ENCODE results near the gene RECQL. TPM values are rescaled to one million over a fixed set of nuclear protein-coding genes. Genes with fewer than 3 reads are reported as not detected.
"Not testable (repeated sequence)": the region's sequence is repeated elsewhere in the genome, so short reads cannot be mapped to it uniquely, and the experiment has no call there.

Gene RECQL
- total RNA-seq, 1 donor from 2014 or later = 109 TPM

DNA sequence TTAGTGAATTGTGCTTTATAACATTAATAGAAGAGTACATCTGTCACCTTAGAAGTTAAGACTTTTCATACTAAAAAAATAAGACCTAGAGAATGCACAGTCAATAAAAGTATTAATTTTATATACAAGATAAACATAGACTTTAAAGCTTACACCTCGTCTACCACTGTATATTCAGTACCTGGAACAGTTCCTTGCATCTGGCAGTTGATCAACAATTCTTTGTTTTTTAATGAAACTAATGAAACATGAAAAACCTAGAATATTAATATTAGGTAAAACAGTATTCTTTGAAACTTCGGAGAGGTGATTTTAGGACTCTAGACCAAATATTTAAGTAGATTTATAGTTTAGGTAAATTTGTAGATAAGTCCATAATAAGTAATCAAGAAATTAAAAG lies 4.5 kb upstream of the RECQL start:
- DNase-seq (ENCODE audit: low read depth, low spot score) = no peak

DNA sequence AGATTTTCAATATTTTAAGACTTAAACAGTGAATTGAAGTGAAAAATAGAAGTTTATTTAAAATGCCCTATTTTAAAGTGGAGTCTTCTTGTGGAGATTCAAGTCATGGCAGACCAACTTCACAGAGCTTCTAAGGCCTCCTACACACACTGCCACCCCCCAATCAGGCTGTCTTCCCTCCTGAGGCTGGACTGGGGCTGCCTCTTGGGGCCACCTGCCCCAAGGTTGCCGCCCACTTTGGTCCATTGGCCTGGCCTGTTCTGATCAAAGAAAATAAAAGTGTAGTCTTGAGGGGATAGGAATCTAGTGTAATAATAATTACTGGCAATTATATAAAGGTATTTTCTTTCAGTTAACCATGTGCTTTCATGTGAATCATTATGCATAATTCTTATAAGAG lies 1.4 kb upstream of the RECQL start:
- no peak for DNase-seq (ENCODE audit: low read depth, low spot score)

DNA sequence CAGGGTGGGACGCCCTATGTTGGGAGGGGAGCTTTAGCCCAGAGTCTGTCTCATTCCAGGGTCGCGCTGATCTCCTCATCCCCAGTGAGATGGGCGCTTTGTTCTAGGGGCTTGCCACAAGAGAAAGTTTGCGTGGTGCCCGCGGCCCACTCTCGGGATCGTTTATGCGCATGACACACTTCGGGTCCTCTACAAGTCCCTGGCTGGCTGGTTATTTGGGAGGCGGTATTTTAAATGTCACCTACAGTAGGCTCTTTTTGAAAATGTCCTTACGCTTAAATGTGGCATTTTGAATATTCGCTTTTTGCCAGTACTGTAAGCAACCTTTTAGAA lies 695 bp upstream of the RECQL start:
- DNase-seq (ENCODE audit: low read depth, low spot score) = no peak

DNA sequence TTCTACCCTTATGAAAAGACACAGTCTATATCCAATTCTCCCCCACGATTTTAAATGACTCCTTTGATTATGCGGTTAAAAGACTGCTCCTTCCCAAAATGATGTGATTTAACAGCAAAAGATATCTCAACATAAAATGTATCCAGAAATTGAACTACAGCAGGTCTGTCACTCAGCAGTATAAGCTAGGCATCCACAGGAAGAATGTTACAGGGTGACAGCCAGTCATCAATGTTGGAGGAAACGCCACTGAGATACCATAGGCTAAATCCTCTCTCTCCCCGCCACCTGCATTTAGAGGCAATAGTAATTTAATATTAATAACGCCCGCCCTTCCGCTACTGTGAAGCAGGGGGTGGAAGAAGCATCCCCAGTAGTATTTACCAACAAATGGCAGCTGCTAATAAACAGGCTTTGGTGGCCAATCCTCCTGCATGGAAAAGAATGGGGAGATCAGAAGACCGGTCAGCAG lies 613 bp downstream of the RECQL start:
- DNase-seq (ENCODE audit: low read depth, low spot score) = no peak

DNA sequence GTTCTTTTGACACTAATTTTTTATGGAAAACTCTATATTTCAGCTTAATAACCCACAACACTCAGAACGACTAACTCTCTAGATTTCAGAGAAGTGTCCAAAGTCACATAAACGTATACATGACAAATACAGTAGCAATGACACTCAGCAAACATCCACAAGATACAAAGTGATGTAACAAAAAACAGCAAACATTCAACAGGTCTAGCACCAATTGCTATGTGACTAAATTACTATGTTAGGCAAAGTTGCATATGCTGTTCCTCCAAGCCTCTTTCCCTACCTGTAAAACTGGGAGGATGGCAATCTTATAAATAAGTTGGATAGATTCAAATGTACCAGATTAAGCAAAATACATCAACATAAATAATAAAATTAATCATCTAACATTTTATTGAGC lies 1.7 kb downstream of the RECQL start:
- DNase-seq (ENCODE audit: low read depth, low spot score) = no peak

DNA sequence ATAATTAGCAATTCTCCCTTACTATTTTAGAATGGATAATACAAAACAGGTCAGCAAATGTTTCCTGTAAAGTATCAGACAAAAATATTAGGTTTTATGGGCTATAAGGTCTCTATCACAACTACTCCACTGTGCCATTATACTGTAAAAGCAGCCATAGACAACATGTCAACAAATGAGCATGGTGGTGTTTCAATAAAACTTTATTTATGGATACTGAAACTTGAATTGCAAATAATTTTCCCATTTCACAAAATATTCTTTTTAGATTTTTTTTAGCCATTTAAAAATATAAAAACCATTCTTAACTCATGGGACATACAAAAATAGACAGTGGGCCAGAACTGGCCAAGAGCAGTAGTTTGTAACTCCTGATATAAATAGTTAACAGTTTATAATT lies 15.4 kb downstream of the RECQL start:
- no peak for DNase-seq (ENCODE audit: low read depth, low spot score)

DNA sequence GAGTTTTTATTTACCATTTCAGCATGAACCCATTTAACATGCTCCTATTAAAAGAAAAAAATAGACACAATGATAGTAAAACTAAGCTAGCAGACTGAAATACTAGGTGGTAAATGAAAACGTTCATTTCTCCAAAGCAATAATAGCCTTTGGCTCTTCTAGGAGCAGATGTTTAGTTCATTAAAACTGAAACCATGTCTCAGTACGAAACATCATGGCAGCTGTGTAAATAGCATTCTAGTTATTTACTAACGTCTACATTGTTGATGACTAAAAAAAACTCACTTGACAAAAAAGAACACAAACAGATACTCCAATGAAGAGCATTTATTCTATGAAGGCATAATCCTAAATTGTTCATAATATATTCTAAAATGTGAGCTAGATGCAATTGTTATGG lies 17.9 kb downstream of the RECQL start:
- no peak for DNase-seq (ENCODE audit: low read depth, low spot score)

DNA sequence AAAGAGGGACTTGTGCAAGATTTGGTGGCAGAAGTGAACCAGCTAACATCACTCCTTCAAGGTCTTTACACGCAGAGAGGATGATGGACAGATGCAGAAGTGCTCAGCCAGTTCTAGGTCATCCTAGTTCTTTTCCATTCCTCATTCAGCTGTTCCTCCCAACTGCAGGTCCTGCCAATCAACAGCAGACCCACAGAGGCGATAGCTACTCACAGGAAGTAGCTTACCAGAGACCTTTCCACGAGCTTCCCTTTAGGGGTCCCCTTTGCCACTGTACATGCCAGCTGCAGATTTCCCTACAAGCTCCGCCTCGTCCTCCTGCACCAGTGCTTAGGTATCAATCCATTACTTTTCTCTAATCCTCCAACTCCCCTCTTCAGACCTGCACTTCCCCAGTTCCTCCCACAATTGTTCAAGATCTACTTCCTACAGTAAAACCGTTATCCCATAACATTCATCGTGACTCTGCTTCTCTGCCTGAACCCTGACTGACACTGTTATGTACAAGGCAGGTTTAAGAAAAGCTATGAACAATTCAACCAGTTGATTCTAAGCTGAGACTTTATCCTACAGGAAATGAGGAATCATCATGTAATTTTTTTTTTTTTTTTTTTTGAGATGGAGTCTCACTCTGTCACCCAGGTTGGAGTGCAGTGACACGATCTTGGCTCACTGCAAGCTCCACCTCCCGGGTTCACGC lies 22.5 kb downstream of the RECQL start:
- no peak for DNase-seq (ENCODE audit: low read depth, low spot score)

DNA sequence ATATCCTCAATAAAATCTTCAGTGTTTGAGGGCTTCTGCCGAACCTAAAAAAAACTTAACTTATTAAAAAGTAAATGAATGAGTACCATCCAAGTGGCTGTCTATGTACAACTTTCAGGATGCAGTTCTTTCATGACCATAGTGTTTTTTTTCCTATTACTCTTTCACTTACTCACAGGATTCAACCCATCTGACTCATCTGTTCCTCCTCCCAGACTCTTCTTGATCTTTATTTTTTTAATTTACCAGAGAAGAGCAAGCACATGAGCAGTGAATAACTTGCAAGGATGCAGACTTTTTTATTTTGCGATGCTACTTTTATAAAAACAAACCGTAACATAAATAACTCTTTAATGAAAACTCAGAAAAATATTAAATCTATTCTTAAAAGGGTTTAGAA lies 24.5 kb downstream of the RECQL start:
- DNase-seq (ENCODE audit: low read depth, low spot score) = no peak

DNA sequence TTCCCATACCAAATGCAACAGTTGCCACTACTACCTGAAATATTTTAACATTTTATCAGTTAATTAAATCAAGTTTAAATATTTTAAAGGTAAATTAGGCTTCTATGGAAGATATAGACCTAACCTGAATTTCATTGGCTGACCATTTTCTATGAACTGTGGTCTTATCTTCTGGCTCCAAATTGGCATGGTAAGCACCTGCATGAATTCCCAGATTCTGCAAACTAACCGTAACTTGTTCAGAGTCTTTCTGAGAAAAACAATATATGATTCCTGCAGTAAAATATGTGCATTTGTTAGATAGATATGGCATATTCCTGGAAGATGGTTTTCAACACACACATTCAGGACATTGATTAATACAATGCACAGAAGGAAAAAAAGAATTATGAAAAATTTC lies 25.9 kb downstream of the RECQL start:
- no peak for DNase-seq (ENCODE audit: low read depth, low spot score)

DNA sequence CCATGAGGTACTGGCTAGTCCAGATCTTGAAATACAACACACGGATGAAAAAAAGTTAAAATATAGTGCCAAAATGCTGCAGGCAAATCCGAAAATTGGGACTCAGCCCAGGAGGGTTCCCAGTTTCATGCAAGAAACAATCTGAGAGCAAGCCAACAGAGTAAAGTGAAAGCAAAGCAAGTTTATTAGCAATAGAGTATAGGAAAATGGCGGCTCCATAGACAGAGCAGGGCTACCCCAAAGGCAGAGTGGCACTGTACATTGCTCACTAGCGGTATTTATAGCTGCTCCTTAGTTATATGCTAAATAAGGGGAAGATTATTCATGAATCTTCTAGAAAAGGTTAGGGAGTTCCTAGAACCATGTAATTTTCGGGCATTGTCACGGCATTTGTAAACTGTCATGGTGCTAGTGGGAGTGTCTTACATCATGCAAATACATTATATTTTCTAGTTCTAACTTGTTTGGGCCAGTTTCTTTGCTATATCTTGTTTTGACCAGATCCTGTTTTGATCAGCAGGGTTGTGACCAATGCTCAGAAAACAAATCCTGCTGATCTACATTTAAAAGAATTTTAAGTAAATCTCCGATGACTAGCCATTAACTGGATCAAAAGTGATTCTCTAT lies 29.1 kb downstream of the RECQL start:
- DNase-seq (ENCODE audit: low read depth, low spot score) = no peak

DNA sequence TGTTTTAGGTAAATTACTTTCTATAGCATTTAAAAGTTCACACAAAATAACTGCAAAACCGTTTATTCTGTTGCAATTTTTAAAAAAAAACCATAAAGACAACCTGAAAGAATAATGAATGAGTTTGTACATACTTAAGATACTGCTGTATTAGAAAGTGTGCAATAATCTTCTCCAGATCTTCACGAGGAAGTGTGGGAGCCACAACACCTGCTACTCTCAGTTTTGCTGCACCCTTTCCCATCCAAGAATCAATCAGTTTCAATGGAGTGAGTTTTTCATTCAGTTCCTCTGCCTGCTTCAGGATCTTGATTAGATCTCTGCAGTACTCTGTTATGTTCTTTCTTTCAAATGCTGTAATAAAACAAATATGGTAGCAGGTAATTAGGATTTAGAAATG lies 30.1 kb downstream of the RECQL start:
- no peak for DNase-seq (ENCODE audit: low read depth, low spot score)

DNA sequence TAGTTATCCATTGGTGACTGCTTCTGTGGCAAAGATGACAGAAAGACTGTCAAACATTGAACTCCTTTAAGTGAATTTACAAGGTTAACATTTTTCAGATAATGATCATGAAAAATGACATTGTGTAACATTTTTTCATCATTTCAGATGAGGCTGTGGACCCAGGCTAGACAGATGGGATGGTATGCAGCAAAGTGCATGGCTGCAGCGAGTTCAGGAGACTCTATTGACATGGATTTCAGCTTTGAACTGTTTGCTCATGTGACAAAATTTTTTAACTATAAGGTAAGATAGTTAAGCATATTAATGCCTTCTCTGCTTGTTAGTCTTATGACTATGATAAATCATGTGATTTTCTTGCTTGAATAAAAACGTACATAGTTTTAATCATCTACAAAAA lies 34.1 kb downstream of the RECQL start:
- not testable (repeated sequence) for DNase-seq (ENCODE audit: low read depth, low spot score)

DNA sequence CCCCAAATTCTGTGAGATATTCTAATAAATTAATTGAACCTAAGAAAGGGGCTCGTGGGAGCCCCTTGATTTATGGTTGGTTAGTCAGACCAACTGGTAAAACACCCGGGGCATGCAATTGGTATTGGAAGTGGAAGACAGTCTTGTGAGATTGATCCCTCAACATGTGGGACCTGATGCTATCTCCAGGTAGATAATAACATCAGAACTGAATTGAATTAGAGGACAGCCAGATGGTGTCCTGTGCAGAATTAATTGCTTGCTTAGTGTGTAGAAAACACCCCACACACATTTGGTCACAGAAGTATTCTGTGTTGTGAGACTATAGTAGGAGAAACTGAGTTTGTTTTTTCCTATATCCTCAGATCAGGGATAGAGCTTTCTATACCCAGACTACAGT lies 42.0 kb downstream of the RECQL start:
- no peak for DNase-seq (ENCODE audit: low read depth, low spot score)

DNA sequence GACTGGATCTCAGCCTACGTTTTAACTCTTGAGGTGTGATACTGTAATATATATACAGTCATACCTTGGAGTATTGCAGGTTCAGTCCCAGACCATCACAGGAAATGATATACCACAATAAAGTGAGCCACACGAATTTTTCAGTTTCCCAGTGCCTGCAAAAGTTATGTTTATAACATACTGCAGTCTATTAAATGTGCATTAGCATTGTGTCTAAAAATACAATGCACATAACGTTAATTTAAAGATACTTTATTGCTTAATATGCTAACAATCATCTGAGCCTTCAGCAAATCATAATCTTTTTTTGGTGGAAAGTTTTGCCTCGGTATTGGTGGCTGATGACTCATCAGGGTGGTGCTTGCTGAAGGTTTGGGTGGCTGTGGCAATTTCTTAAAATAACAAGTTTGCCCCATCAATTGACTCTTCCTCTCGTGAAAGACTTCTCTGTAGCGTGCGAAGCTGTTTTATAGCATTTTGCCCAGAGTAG lies 45.1 kb downstream of the RECQL start:
- no peak for DNase-seq (ENCODE audit: low read depth, low spot score)

DNA sequence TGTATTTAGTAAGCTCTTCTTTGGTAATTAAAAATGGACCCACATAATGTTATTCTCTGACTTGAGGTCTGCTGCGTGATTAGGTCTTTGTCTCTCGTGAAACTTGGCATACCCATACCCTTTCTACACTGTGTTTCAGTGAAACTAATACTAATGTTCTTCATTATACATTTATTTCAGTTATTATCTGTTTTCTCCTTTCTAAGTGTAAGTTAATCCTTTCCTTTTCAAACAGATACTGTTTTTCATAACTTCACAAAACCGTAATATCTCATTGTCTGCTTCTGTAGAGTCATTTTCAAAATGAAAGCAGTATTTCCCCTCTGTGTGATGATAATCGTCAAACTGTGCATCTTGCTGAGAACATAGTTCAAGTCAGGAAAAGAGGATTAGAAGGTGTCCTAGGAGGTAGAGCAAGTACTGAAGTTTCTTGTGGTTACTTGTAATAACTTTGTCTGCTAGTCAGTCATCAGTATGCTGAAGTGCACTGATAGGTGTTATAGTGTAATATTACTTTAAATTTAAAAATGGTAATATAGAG lies 48.1 kb downstream of the RECQL start:
- no peak for DNase-seq (ENCODE audit: low read depth, low spot score)

DNA sequence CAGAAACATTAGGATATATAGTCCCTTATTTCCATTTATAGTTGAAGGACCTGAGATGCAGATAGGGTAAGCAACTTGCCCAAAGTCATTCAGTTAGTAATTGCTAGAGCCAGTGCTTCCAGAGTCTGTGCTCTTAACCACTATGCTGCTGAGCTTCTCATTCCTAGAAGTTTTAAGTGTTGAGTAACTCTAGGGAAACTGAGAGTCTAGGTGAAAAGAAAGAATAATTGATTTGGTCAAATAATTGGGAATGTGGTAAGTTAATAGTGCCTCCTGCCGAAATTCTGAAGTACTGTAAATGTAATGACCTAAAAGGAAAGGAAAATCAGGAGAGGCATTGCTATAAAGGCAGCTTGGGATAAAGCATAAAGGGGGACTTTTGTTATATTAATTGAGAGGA lies 49.9 kb downstream of the RECQL start:
- no peak for DNase-seq (ENCODE audit: low read depth, low spot score)

DNA sequence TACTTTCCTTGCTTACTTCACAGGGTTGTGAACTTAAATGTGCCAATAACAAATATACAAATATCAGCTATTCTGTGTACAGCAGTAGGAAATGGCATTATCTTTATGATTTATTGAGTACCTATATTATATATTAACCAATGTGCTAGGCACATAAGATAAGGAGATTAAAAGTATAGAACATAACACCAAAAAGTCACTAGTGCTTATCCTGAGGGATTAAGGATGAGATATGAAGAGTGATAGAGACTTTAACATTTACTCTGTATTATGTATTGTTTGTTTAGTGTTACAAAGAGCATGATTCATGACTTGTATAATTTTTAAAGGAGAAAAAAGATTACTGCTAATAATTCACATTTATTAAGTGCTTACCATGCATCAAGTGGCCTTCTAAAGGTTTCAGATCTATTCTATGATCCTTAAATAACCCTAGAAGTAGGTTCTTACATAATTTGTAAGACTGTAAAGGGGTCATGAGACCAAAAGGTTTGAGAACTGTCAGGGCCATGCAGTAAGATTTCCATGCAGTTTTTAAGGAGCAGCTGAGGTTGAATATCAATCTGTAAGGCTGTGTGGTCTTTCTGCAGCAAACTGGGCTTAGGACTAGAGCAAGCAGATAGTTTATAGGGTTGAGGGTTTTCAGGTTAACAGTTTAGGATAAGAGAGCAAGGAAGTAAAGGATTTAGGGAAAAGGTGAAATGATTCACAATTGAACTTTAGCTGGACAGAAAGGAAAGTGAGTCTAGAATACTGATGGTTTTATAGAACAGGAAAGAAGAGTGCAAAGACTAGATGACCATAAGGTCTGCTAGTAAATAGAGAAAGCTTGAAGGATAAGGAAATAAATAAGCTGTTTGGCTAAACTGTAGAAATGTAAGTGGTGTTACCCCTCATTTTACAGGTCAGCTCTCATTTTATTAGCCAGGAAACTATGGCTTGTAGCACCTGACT lies 57.0 kb downstream of the RECQL start:
- DNase-seq (ENCODE audit: low read depth, low spot score) = no peak

DNA sequence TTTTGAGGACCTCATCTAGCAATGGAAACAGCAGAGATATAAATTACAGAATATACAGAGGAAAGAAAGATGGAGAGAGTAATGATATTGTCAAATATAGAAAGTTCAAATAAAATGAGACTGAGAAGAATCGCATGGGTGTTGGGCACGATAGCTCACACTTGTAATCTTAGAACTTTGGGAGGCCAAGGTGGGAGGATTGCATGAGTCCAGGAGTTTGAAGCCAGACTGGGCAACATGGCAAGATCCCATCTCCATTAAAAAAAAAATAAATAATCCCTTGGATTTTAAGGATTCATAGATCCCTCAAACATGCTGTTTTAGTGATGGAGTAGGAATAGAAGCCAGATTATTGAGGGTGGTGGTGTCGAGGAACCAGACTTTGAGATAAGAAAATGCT lies 62.1 kb downstream of the RECQL start:
- no peak for DNase-seq (ENCODE audit: low read depth, low spot score)

DNA sequence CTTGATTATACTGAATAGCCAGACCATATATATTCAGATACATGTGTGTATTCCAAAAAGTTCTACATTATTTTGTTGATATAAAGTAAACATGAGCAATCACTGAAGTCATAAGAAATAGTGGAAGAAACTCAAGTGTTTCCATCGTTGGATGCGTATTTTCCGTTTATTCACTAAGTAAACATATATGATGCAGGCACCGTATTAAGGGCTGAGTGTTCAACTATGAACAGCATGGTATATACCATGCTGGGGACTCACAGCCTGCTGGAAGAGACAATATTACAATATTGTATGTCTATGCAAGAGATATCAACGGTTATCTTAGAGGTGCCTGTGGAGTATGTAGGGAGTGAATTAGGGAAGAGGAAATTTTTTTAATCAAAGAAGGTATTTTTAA lies 62.8 kb downstream of the RECQL start:
- no peak for DNase-seq (ENCODE audit: low read depth, low spot score)

DNA sequence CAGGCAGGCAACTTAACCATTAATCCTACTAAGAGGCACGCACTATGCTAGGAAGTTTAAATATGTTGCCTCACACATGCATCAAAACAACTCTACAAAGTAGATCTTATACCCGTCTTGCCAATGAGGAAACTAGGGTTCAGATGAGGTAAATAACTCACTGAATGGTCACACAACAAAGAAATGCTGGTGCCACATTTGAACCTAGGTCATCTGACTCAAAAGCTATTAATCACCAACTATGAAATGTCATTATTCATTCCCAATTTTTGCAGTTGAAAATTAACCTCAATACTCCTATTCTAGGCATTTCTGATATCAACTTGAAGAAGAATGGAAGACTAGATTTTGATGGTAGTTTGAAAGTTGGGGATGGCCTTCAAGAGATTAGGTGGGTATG lies 66.7 kb downstream of the RECQL start:
- no peak for DNase-seq (ENCODE audit: low read depth, low spot score)

DNA sequence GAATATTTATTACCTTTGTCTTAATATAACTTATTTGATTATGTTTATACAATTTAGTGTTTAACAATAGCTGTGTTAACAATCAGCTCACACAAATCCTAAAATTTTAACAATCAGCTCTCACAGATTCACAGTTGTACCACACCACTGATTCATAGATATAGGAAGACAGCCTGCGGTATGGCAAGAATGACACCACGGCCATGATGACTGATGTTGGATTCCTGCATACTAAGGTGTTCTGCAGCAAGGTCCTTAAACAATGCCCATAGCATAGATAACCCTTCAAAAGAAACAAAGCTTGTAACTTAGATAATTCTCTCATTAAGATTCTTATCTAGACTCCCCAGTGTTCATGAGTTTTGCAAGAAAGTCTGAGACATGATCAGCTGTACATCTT lies 67.9 kb downstream of the RECQL start:
- no peak for DNase-seq (ENCODE audit: low read depth, low spot score)
